VCaP (cell line): ENCODE results near the gene COL26A1.
A peak's percentile ranks its signal among the peaks of the same experiment; 100 is the strongest.

Experiments
- H3K27ac ChIP-seq: fragments of 450-650 bp; 2 replicates; pipeline ENCODE4 v1.5.1; 2017
- TF ChIP-seq, protein P1 (sequence below): fragments of 450-650 bp; conservative IDR thresholded peaks from 2 replicates; pipeline ENCODE4 v1.5.1; 2017; ENCODE audit warnings: mild to moderate bottlenecking, moderate library complexity

The COL26A1 gene

DNA sequence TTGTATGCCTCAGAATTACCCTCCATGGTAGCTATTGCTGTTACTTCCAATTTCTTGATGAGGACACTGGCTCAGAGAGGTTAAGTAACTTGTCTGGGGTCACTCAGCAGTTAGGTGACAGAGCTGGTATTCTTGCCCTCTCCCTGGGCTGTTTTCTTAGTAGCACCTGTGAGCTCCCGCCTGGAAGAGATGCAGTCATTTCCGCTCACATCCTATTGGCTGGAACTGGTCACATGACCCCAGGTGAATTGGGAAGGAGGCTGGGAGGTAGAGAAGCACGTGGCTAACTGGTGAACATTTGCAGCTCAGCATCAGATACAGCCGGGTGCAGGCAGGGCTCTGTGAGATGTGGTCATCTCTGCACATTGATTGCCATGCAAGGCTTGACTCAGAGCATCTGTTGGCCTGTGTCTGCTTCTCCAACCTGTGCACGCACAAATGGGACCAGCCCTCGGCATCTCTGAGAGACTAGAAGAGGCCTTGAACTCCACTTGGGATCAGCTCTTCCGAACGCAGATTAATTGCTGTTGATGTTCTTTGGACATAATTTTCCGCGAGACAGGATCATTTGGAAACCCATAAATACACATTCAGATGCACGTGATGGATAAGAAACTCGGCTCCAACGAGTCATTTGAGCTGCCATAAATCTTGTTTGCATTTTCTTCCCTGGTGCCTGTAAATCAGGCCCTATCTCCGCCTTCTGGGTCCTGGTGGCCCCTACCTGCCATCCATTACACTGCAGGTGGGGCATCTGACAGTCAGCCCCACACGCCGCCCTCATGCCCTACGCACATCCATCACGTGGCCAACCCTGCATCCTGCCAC is 223.6 kb downstream of the COL26A1 start:
- TF ChIP-seq, protein P1, sequence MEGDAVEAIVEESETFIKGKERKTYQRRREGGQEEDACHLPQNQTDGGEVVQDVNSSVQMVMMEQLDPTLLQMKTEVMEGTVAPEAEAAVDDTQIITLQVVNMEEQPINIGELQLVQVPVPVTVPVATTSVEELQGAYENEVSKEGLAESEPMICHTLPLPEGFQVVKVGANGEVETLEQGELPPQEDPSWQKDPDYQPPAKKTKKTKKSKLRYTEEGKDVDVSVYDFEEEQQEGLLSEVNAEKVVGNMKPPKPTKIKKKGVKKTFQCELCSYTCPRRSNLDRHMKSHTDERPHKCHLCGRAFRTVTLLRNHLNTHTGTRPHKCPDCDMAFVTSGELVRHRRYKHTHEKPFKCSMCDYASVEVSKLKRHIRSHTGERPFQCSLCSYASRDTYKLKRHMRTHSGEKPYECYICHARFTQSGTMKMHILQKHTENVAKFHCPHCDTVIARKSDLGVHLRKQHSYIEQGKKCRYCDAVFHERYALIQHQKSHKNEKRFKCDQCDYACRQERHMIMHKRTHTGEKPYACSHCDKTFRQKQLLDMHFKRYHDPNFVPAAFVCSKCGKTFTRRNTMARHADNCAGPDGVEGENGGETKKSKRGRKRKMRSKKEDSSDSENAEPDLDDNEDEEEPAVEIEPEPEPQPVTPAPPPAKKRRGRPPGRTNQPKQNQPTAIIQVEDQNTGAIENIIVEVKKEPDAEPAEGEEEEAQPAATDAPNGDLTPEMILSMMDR = no peak
- H3K27ac ChIP-seq = peak overlapping the region; percentile 53

DNA sequence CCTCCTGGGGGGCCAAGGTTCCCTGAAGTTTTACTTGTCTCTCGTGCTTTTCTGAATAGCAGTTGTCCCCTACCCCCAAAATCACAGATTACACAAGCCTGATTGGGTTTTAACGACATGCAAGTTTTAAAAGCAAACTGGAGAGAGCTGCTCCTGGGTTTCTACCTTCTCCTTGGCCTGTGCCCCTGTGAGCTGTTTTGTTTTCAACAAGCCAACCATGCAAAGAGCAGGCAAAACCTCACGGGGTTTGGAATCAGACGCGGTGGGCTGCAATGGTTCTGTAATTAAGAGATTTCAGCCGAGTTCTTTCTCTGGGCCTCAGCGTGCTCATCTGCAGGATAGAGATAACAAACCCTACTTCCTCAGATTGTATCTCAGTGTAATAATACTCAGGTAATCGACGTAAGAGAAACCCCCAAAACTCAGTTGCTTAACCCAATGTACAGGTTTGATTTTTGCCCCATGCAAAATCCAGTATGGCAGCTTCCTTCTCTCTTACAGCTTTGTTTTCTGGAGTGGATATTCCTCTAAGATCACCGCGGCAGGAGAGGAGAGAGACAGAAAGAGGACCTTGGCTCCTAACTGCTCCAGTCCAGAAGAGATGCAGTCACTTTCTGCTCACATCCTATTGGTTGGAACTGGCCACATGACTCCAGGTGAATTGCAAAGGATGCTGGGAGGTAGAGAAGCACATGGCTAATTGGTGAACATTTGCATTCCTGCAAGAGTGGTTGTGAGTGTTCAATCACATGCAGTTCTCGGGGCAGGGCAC is 224.4 kb downstream of the COL26A1 start:
- TF ChIP-seq, protein P1 = no peak

DNA sequence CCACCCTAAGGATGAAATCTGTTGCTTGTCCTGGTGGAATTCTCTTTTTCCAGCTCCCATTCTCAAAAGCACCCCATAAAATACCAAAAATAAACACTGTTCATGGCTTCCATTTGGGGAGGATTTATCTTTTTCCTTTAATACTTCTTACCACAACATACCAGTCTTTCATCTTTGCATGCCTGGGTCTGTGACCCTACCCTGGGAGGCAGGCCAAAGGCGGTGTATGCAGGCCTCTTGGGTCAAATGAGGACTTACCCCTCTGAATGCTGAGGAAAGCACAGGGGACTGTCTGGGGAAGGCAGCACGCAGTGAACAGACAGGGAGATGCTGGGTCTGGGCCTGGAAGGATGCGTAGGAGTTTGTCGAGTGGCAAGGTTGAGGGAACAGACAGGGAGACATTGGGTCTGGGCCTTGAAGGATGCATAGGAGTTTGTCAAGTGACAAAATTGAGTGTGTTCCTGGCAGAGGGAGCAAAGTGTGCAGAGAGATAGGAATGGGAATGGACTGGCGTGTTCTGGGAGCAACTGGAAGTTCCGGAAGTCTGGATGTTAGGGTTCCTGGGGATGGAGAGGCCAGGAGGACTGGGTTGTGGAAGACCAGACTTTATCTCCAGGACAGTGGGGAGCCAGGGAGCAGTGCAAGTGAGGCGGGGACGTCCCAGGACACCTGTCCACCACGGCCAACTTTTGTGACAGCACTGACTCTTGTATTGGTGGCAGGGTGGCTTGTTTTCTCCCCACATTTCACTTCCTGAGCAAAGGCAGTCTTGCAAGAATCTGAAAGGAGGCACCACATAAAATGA is 225.7 kb downstream of the COL26A1 start:
- TF ChIP-seq, protein P1 = no peak
- H3K27ac ChIP-seq = no peak overlapping the region

More for the DNA sequence above, 224.4 kb downstream of the COL26A1 start:
- H3K27ac ChIP-seq = peak overlapping the region; percentile 53

DNA sequence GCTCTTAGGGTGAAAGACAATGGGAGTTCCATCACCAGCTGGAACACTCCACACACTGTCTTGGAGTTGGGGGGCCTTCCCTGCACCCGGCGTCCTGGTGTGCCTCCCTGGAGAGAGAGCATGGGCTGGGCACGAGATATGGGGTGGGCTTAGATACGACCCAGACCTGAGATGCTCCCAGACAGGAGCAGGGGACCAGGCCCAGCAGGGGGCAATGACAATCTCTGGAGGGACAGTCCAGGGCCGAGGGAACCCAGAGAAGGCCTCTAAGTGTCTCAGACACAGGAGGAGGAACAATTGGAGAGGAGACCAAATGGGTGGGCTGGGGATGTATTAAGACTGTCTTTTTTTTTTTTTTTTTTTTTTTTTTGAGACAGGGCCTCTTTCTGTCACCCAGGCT is 226.4 kb downstream of the COL26A1 start:
- no peak overlapping the region for H3K27ac ChIP-seq
- TF ChIP-seq, protein P1 = no peak

DNA sequence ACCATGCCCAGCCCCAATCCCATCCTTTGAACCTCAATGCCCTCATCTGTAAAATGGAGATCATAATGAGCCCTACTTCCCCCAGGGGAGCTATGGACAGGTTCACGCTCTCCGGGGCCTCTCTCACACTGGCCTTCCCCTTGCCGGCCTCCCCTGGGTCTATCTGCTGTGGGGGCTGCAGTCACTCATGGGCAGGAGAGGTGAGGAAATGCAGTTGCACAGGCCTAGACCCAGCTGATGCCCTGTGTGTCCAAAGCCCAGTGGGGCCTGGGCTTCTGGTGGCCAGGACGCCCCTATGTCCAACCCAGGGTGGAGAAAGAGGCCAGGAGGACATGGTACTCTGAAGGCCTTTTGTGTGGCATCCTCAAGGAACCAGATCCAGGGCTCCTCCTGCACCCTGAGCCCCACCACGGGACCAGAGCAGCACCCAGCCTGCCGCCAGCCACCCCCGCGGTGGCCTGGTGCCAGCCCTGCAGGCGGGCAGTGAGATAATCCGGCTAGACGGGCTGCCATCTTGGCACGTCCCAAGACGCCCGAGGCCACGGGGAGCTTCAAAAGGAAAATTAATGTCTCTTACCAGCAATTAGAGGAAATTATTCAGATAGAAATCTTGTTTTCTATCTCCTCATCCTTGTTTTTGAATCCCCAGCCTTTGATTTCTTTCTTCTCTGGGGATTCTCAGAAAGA is 227.4 kb downstream of the COL26A1 start:
- H3K27ac ChIP-seq = no peak overlapping the region
- TF ChIP-seq, protein P1 = no peak

DNA sequence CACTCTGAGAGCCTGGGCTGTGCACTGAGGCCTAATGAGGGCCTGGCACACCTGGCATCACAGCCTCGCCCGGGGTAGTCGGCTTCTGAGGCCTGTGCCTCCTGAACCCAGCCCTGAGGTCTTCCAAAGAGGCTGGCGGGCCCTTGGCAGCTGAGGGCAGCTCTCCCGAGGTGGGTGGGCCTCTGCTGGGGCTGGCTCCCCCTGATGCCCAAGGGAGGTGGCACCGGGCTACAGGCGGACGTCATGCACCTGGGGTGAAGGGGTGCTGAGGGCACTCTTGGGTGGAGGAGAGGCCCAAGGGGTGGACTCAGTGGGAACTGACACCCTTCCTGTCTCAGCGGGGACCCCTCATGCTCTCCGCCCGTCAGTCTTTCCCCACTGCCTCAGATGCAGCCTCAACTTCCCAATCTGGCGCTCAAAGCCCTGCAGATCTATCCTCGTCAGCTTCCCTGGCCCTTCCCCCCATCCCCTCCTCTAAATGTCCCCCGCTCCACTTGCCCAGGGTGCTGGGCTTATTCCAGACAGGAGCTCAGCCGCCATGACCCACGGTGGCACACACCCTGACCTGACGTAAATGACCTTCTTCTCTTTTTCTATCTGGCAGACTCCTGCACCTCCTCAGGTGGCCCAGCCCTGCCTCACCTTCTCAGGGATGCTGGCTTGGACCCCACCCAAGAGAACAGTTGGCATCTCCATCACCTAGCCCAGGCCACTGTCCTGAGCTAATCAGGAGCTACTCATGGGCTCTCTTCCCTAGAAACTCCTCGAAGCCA is 228.2 kb downstream of the COL26A1 start:
- no peak overlapping the region for H3K27ac ChIP-seq
- TF ChIP-seq, protein P1 = no peak
